HG03575 (cell line): Measurements from ENCODE around the gene NALF2.

Experiments
- ATAC-seq: cut with Tn5 transposase; IDR thresholded peaks from one replicate; pipeline ENCODE4 v1.9.1; 2021; ENCODE audit not compliant: unreplicated experiment, insufficient number of reproducible peaks, low FRiP score; ENCODE audit errors: extremely low read depth

The NALF2 gene

DNA sequence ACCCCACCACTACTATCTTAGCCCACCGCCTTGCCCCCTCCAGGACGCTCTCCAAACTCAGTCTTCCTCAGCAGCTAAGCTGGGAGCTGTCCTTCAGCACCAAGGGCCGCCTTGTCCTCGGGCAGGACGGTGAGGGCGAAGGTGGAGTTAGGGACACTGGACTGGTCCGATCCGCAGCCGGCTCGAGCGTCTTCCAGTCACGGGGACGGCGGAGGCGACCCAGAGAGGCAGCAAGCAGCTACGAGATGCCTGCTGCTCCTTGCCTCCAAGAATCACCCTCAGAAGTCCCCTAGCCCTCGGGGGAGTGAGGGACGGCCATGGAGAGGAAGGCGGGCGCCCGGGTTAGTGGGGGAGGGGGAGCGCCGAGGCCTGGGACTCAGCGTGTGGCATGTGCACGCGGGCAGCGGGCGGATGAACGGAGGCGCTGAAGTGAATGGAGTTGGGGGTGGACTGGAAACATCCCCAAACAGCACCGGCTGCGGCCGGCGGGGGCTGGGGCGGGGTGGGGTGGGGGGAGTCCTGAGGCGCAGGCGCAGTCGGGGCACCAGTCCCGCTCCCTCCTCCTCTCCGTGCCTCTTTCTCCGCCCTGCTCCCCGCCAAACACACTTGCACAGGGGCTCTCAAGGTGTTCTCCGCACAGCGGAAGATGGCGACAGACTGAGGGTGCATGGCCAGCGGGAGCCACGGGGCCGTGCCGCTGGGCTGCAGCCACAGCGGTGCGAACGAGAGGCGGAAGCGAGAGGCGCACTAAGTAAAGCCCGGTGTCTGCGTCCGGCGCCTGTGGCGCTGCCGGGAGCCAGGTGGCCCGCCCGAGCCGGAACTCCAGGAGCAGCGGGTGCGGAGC lies at the start of gene NALF2:
Gene NALF2 (plus strand): TSS at position 545 of the 844 bp plus-strand sequence. CDS start 957 bp downstream, outside the sequence.
- no peak for ATAC-seq

DNA sequence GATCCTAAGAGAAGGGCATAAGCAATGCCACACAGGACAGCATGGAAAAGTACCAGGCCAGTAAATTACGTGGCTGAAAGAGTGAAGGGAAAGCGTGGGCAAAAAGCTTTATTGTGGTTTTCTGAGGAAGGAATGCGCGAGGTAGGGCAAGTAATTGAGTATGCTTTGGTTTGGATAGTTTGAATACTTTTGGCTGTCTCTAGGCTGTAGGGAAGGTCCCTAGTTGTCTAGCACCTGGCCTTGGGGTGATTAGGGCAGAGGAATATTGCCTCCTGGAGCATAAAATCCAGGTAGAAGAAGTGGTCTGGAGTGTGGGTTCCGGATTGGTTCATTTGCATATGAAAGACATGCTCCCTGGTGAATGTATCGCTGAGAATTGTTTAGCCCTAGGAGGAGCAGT lies 46.4 kb upstream of the NALF2 start:
- no peak for ATAC-seq

DNA sequence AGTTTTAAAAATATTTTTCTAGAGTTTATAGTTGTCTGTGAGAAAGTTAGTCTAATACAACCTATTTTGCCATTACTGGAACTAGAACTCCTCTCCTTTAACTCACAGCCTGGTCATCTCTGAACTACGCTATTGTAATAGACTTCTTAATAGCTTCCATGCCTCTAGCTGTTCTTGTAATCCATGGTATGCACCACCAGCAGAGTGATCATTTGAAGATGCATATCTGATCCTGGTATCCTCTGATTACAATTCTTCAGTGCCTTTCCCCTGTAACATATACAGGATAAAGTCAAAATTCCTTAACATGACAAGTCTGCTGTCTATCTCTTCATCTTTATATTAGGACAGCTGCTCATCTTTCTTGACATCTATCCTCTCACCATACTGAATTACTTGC lies 37.6 kb upstream of the NALF2 start:
- no peak for ATAC-seq

DNA sequence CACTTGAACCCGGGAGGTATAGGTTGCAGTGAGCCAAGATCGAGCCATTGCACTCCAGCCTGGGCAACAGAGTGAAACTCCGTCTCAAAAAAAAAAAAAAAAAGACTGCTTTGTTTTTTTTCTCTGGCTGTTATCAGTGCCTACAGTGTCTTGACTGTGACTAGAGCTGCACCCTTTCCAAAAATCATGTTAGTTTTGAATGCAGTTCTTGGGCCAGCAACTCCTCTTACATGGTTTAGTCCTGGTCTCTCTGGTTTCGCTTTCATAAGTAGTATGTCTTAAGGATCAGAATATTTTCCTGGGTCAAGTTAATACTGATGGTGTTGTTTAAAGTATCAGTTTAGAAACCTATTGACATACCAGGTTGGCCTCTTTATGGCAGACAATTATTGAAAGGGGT lies 34.2 kb upstream of the NALF2 start:
- ATAC-seq: no peak

DNA sequence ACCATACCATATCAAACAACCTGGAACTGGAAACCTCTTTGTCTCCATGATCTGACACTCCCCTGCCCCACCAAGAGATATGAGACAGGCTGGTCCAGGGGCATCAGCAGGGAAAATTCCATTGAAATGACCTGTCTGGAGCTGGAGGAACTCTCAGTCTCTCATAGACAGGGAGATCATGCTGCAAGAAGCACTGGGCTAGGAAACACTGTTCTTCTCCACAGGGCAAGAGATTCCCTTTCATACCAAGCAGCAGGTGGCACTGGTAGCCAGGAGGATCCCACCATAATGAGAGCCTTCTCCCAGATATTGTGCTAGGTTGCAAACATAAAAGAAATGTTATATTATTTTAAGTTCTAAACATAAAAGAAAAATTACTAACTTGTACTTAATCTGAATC lies 14.5 kb upstream of the NALF2 start:
- no peak for ATAC-seq

GRCh38 chrX:69493193-69493592 lies 10.9 kb upstream of the NALF2 start:
- ATAC-seq: no peak

GRCh38 chrX:69493766-69494165 lies 10.4 kb upstream of the NALF2 start:
- ATAC-seq: no peak

DNA sequence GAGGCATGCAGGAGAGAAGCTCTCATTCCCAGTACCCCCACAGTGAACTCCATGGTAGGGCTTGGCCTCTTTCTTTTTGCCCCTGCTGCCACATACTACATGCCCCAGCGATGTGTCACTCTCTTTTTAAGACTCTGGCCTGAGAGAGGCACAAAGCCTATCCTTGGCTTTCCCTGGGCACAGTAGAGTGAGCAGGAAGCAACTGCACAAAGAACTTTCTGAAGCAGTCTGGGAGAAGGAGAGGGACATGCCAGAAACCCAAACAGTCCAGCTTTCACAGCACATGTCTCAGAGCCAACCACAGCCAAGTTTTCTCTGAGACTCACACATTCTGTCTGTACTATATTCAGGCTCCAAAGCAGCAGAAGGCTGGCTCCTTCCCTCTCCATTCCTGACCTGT lies 7.9 kb upstream of the NALF2 start:
- ATAC-seq: no peak

DNA sequence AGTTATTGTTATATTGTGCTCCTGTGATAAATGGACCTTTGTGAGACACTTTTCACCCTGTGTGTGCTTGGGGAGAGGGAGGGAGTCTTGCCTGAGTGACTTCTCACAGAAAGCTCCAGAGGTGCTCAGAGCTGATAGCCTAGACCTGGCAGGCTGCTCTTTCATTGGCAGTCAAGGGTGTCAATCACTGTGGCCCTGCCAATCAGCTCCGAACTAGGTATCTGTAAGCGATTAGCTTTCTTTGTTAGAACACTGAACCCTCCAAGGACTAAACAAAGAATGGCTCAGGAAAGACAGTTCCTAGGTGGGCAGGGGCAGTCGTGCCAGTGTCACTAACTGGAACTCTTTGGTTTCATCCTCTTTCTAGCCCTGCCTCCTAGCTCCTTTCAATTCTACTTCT lies 2.7 kb upstream of the NALF2 start:
- ATAC-seq: no peak

DNA sequence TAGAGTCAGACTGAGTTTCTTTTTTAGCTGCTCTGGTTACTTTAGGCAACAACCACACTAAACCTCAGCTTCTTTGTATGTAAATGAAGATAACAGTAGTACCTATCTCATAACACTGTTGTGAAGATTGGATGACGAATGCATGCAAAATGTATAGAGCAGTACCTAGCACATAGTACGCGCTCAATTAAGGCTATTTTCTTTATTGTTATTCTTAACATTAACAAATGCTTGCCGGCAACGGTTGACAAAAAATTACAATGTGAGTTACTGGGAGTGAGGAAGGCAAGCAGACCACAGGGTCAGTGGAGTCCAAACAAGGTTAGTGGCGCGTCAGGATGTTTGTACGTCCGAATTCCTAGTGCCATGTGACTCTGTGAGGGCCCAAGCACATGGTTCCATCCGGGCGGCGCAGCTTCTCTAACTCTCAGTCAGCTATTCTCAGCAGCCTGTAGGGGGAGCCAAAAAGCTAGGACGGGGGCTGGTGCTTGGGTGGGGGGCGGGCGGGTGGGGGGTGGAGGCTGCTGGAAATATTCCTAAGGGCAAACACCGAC lies 821 bp upstream of the NALF2 start:
- no peak for ATAC-seq

- ATAC-seq: no peak
These were observed 793 bp downstream of the NALF2 start for GRCh38 chrX:69504626-69505612.

GRCh38 chrX:69505772-69506616 lies 1.9 kb downstream of the NALF2 start:
- ATAC-seq: no peak

DNA sequence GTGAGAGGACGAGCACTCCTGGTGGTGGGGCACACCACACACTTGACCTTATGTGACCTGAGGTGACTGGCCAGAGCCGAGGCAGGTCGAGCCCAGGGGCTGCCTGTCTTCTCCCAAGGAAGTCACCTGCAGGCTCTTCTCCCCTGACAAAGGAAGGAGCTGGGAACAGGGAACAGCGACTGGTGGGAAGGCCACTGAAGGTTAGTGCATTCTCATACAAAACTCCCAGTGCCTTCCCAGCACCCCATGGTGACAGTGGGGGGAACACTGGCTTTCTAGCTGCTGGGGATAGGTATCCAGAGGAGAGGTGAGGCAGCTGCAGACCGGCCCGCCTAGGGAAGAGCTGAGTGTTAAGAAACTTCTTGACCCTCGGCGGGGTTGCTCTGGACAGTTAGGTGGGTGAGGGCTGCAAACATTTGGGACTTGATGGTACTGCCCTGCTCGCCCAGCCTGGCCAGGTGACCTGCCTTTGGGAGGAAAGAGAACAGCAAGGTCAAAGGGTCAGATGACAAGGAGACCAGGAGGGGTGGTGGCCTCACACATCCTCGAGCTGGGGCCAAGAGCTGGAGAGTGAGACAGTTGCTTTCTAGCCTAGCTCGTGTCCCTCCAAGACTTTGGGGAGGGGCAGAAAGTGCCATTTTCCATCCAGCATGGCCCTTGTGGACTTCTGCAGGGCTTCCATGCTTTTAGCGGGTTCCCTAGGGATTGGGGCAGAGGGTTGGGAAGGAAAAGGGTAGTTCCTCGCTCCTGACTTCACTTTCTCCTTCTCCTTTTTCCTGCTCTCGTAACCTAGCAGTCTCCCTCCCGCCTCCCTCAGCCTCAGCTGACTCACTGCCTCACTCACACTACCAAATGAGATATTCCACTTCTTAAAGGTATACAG lies 2.7 kb downstream of the NALF2 start:
- no peak for ATAC-seq

GRCh38 chrX:69507500-69507789 lies 3.3 kb downstream of the NALF2 start:
- no peak for ATAC-seq

DNA sequence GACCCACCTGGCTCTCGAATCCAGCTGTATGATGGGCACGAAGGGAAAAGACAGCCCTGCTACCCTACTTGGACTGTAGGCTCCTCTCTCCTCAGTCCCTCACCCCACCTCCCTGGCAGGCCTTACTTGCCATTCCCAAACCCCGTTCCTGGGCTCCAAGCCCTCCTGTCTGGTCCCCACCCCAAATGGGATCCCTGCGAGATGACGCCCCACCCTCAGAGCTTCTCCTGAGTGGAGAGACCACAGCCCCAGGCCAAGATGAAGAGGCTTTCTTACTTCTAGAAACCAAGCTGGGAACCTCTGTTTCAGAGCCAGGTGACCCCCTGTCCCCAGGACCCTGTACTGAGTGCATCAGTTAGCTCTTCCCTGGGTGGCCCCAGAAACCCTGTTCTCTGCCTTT lies 4.5 kb downstream of the NALF2 start:
- ATAC-seq: no peak

- ATAC-seq: no peak
These were observed 6.1 kb downstream of the NALF2 start for GRCh38 chrX:69510137-69510715.

DNA sequence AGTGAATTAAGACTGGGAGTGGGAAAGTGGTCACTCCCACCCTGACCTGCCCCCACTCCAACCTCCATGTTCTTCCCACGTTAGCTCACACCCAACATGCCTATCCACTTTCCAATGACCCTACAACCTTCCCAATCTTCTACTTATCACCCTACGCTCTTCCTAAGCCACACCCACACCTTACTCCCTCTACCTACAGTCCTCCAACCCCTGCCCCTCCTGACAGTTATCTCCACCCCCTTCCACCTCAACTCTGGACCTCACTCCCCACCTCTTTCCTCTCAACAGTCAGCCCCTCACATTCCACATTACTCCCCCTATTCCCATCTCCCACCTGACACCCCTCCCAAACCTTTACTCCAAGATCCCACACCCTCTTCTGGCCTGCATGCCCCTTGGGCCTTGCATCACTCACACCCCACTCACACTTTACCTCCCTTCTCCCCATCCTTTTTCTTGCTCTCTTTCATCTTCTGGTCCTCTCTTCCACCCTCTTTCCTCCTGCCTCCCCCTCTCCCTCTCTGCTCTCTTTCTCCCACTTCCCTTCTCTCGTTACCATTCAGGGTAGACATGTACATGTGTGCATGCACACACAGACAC lies 6.9 kb downstream of the NALF2 start:
- no peak for ATAC-seq
